Endothelial cell of umbilical vein (primary cell): ENCODE data around the gene CCK. TPM values are rescaled to one million over a fixed set of nuclear protein-coding genes. Genes with fewer than 3 reads are reported as not detected.

Source experiments
- BruUV-seq: library from RNA; stranded (reverse); fragments of 400-500 nt; replicated peaks from 2 replicates; lab custom pipeline; 2021; lab: Mats Ljungman, UMichigan
- CTCF ChIA-PET: fragments of 300-600, 350-600 bp; sonication (Branson Sonifier 250); formaldehyde crosslinking; loops from one replicate; lab custom pipeline; 2021; ENCODE audit warnings: antibody characterized with exemption, inconsistent platforms; lab: Charles Lee
- POLR2A ChIA-PET: fragments of 300-600, 350-600 bp; sonication (Branson Sonifier 250); formaldehyde crosslinking; loops from one replicate; lab custom pipeline; 2021; ENCODE audit warnings: antibody characterized with exemption, inconsistent platforms; lab: Charles Lee
- DNase-seq: peaks from one replicate; pipeline ENCODE4 v3.0.0-alpha.2; 2011; ENCODE audit warnings: low read depth, low spot score
- FAIRE-seq: peaks from 2 replicates; lab custom pipeline; 2011; peaks lifted over from hg19 to GRCh38; lab: Jason Lieb, UNC
- H2AFZ ChIP-seq: 2 replicates; pipeline ENCODE4 v1.6.0; 2012; ENCODE audit warnings: low read depth, low read length, control low read depth, inconsistent platforms
- H3K27ac ChIP-seq: 2 replicates; pipeline ENCODE4 v1.5.1; 2011; ENCODE audit warnings: low read depth, mild to moderate bottlenecking, control low read depth, low read length, moderate library complexity; ENCODE audit not compliant: insufficient read depth
- H3K27me3 ChIP-seq, 2 experiments: 2 replicates each; pipeline versions ENCODE4 v1.6.0 to v1.6.1; 2011; ENCODE audit warnings: low read length in 2 of 2, mixed read lengths in 1 of 2; ENCODE audit not compliant: control insufficient read depth in 2 of 2, insufficient read depth in 2 of 2
- H3K36me3 ChIP-seq, 2 experiments: 2 replicates in 1 of 2; 3 replicates in 1 of 2; pipeline ENCODE4 v1.5.1; 2011; ENCODE audit warnings: low read length in 2 of 2, mild to moderate bottlenecking in 1 of 2, moderate library complexity in 1 of 2; ENCODE audit not compliant: control insufficient read depth in 2 of 2, insufficient read depth in 2 of 2; ENCODE audit errors: extremely low read depth in 1 of 2
- H3K4me1 ChIP-seq: 3 replicates; pipeline ENCODE4 v1.5.1; 2011; ENCODE audit warnings: mild to moderate bottlenecking, low read length; ENCODE audit not compliant: control insufficient read depth, insufficient read depth; ENCODE audit errors: extremely low read depth
- H3K4me2 ChIP-seq: 2 replicates; pipeline ENCODE4 v1.6.1; 2011; ENCODE audit warnings: low read length, control low read depth, mixed read lengths; ENCODE audit not compliant: insufficient read depth
- H3K4me3 ChIP-seq, 3 experiments: fragments of 200-600 bp in 1 of 3; sonication (generic), shearing (Covaris generic) in 1 of 3; replicated peaks in 1 of 3; 2 replicates each; pipeline ENCODE4 v1.5.1; 2011 to 2016; ENCODE audit warnings: control low read depth in 3 of 3, low read length in 3 of 3, mild to moderate bottlenecking in 2 of 3, inconsistent platforms in 1 of 3, low read depth in 1 of 3, moderate library complexity in 1 of 3; ENCODE audit not compliant: insufficient read depth in 1 of 3
- H3K79me2 ChIP-seq: 2 replicates; pipeline ENCODE4 v1.6.0; 2012; ENCODE audit warnings: low read length, inconsistent platforms; ENCODE audit not compliant: control insufficient read depth, insufficient read depth
- H3K9ac ChIP-seq: replicated peaks from 2 replicates; pipeline ENCODE3; 2011; ENCODE audit warnings: low read length, control low read depth; ENCODE audit not compliant: insufficient read depth; ENCODE audit errors: extremely low read depth
- H3K9me1 ChIP-seq: replicated peaks from 3 replicates; pipeline ENCODE4 v1.6.0; 2011; ENCODE audit warnings: mild to moderate bottlenecking, low read length; ENCODE audit not compliant: control insufficient read depth, insufficient read depth; ENCODE audit errors: extremely low read depth
- H3K9me3 ChIP-seq: replicated peaks from 2 replicates; pipeline ENCODE4 v1.5.1; 2012; ENCODE audit warnings: low read length, inconsistent platforms; ENCODE audit not compliant: control insufficient read depth, insufficient read depth
- H4K20me1 ChIP-seq: replicated peaks from 2 replicates; pipeline ENCODE3; 2011; ENCODE audit warnings: mild to moderate bottlenecking, low read length; ENCODE audit not compliant: control insufficient read depth, insufficient read depth; ENCODE audit errors: extremely low read depth
- CTCF ChIP-seq, 2 donors: IDR thresholded peaks; 1 replicate in 1 of 2; 2 replicates in 1 of 2; pipeline ENCODE4 v1.5.1; 2011; ENCODE audit warnings: low read length in 2 of 2, mild to moderate bottlenecking in 2 of 2, moderate library complexity in 2 of 2, control low read depth in 1 of 2, inconsistent platforms in 1 of 2, low read depth in 1 of 2; ENCODE audit not compliant: insufficient read depth in 1 of 2; ENCODE audit errors: extremely low read depth in 1 of 2
- EZH2 ChIP-seq: IDR thresholded peaks from 2 replicates; pipeline ENCODE4 v1.6.1; 2012; ENCODE audit warnings: borderline replicate concordance, low read depth, mild to moderate bottlenecking, moderate library complexity, low read length, inconsistent platforms; ENCODE audit not compliant: severe bottlenecking
- FOS ChIP-seq: IDR thresholded peaks from 2 replicates; pipeline ENCODE4 v1.6.1; 2011; ENCODE audit warnings: mild to moderate bottlenecking, low read length, moderate library complexity, borderline replicate concordance; ENCODE audit not compliant: insufficient read depth
- GATA2 ChIP-seq: IDR thresholded peaks from 2 replicates; pipeline ENCODE4 v1.7.0; 2011; ENCODE audit warnings: low read depth, mild to moderate bottlenecking, moderate library complexity, mixed read lengths, low read length; ENCODE audit not compliant: insufficient read length, insufficient read depth
- JUN ChIP-seq: IDR thresholded peaks from 2 replicates; pipeline ENCODE4 v1.6.1; 2011; ENCODE audit warnings: borderline replicate concordance, low read depth; ENCODE audit not compliant: insufficient read length, insufficient read depth
- MYC ChIP-seq: IDR thresholded peaks from one replicate; pipeline ENCODE4 v1.6.1; 2011; ENCODE audit warnings: mild to moderate bottlenecking, low read depth, low read length
- POLR2A ChIP-seq: IDR thresholded peaks from 2 replicates; pipeline ENCODE4 v1.6.1; 2012; ENCODE audit warnings: low read depth, mild to moderate bottlenecking, control low read depth, low read length
- POLR2AphosphoS5 ChIP-seq: IDR thresholded peaks from 2 replicates; pipeline ENCODE4 v1.6.1; 2012; ENCODE audit warnings: low read depth, mild to moderate bottlenecking, control low read depth, low read length, moderate library complexity; ENCODE audit not compliant: insufficient read depth
- dilution Hi-C: fragments of 300-500 bp; cut with MboI; formaldehyde crosslinking; loops from one replicate; pipeline ENCODE4 v1.15.0; 2019; ENCODE audit warnings: low sequenced_read_pairs; ENCODE audit not compliant: extremely low pct_ligation_motif_present
- intact Hi-C: fragments of 100-400 bp; cut with micrococcal nuclease; formaldehyde crosslinking; loops from one replicate; pipeline ENCODE4 v1.10.0; 2022
- polyA plus RNA-seq, 4 experiments: library from polyadenylated mRNA; depleted of rRNA in 3 of 4; stranded (reverse) in 3 of 4; unstranded in 1 of 4; fragments of >200 nt; gene quantifications; 2 replicates each; pipeline versions ENCODE4 v1.2.1 to v1.2.3, GENCODE V29; 2011 to 2012; ENCODE audit warnings: missing spikeins in 1 of 4
- small RNA-seq: library from RNA; depleted of rRNA; stranded (forward); fragments of <200 nt; gene quantifications from one replicate; pipeline ENCODE3, GENCODE V24; 2012; ENCODE audit warnings: low replicate concordance, low read depth; ENCODE audit not compliant: insufficient read depth, insufficient read length
- total RNA-seq: library from RNA; stranded (reverse); gene quantifications from 2 replicates; pipeline ENCODE4 v1.2.3, GENCODE V29; 2021
- TF ChIP-seq, protein P1 (sequence below): IDR thresholded peaks from 2 replicates; pipeline ENCODE4 v1.6.1; 2011; ENCODE audit not compliant: insufficient read depth, insufficient read length

Gene CCK
- total and polyA plus RNA-seq, 2 donors (not counting 3 experiments of a cell fraction or from before 2014, with no cell fraction given) = not detected

DNA sequence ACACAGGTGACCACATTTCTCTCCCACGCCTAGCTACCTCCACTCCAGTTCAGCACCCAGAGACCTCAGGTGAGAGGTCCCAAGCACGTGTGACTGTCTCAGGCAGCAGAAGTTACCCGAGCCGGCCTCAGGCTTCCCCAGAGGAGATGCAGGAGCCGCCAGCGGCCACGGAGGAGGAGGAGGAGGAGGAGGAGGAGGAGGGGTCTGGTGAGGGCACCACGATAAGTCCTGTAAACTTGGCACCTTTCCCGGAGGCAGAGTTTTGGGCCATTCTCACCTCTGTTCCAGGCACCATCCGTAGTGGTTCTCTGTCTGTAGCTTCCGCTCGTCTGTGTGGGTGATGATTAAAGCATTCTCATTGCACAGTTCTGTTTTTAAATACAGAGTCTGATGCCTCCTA is 56.1 kb downstream of the CCK start:
- Histone ChIP-seq H3K4me3 (no peak overlapping the region), H3K27ac (no peak overlapping the region), H4K20me1 (no peaks in the 10 kb centered on the region), H3K27me3 (no peaks in the 10 kb centered on the region), H3K9me1 (no peaks in the 10 kb centered on the region), H3K4me1 (no peaks in the 10 kb centered on the region), H3K9ac (no peak overlapping the region), H2AFZ (no peak overlapping the region), H3K79me2 (no peaks in the 10 kb centered on the region), H3K9me3 (no peaks in the 10 kb centered on the region), H3K36me3 (peaks cover 8 to 23% of the 10 kb centered on the region in 2 experiments), H3K4me2 (no peak overlapping the region)
- DNase-seq (no peak), FAIRE-seq (no peak)
- BruUV-seq = no TSS peak
- TF ChIP-seq, protein P1, sequence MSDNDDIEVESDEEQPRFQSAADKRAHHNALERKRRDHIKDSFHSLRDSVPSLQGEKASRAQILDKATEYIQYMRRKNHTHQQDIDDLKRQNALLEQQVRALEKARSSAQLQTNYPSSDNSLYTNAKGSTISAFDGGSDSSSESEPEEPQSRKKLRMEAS = no peak
- TF ChIP-seq POLR2AphosphoS5 = no peak
- TF ChIP-seq POLR2A = no peak
- no peak for TF ChIP-seq CTCF (IDR thresholded peaks at IDR 0.05; ENCODE audit: extremely low read depth in 1 of 2, insufficient read depth in 1 of 2, low read depth in 1 of 2, low read length in 2 of 2)
- no peak for TF ChIP-seq FOS
- TF ChIP-seq MYC = no peak
- TF ChIP-seq EZH2 = no peak
- TF ChIP-seq GATA2 = no peak
- TF ChIP-seq JUN = no peak
- intact Hi-C loops = no loop called here
- ChIA-PET POLR2A (no interaction called here), CTCF (interaction anchor here (0.8 to 1.7 kb wide), 2 partner anchors 19 to 20 kb away, joined by 5 to 7 read pairs; no protein-coding TSS in a partner anchor)
- dilution Hi-C loops = no loop called here

Small RNA genes within 50 kb of the gene (small RNA-seq; reads per million reads assigned to genes)
- not detected for gene RNU4-78P

Other genes starting within 250 kb of the CCK start
- gene TRAK1, start 174.8 kb downstream of the CCK start, total RNA-seq = 59.6 and 66.6 TPM in 2 replicates
- 38.5 and 39.6 TPM in 2 replicates for gene TRAK1, start 174.8 kb downstream of the CCK start, polyA plus RNA-seq
- gene LYZL4, start 144.4 kb upstream of the CCK start, total RNA-seq = not detected in 2 replicates
- gene LYZL4, start 144.4 kb upstream of the CCK start, polyA plus RNA-seq = 0.40 and 0.41 TPM in 2 replicates
- 0.67 and 3.8 TPM in 2 replicates for gene VIPR1, start 236.5 kb upstream of the CCK start, total RNA-seq
- gene VIPR1, start 236.5 kb upstream of the CCK start, polyA plus RNA-seq = 4.7 and 5.2 TPM in 2 replicates